ENCODE results near the gene FUT1.

Gene FUT1

DNA sequence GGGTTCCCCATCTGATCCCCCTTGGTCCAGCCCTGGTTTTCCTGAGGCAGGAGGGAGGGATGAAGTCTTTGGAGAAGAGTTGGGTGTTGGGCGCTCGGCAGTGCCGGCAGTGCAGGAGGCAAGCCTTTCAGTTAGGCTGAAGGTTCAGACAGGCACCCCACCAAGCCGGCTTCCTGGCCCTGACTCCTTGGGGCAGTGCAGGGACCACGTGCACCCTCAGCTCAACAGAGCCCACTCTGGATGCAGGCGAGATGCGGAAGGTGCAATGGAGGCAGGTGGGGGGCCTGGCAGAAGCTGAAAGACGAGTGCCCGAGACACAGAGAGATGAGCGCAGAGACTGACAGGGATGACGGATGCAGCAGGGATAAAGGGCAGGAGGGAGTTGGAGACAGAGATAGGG lies 44.0 kb downstream of the FUT1 start:
- FAIRE-seq (no peak), DNase-seq (ENCODE audit: insufficient read length, low spot score) (no peak)
- TF ChIP-seq TAF1 (IDR thresholded peaks at IDR 0.05; ENCODE audit: low read depth, low read length) = no peak
- no peak for TF ChIP-seq POU2F2 (IDR thresholded peaks at IDR 0.05; ENCODE audit: low read depth, low read length)
- TF ChIP-seq PAX5 (IDR thresholded peaks at IDR 0.05; ENCODE audit: insufficient read depth, low read length, severe bottlenecking) = no peak
- no peak for TF ChIP-seq POLR2A (IDR thresholded peaks at IDR 0.05; ENCODE audit: low read depth, low read length)
- no peak for TF ChIP-seq POLR2AphosphoS5 (IDR thresholded peaks at IDR 0.05; ENCODE audit: low read depth, low read length)
- TF ChIP-seq SPI1 (IDR thresholded peaks at IDR 0.05; ENCODE audit: low read depth, low read length) = no peak

- TF ChIP-seq SPI1 (IDR thresholded peaks at IDR 0.05; ENCODE audit: low read depth, low read length) (no peak), POLR2AphosphoS5 (IDR thresholded peaks at IDR 0.05; ENCODE audit: low read depth, low read length) (no peak), PAX5 (IDR thresholded peaks at IDR 0.05; ENCODE audit: insufficient read depth, low read length, severe bottlenecking) (no peak), TAF1 (IDR thresholded peaks at IDR 0.05; ENCODE audit: low read depth, low read length) (no peak), POU2F2 (IDR thresholded peaks at IDR 0.05; ENCODE audit: low read depth, low read length) (no peak), POLR2A (IDR thresholded peaks at IDR 0.05; ENCODE audit: low read depth, low read length) (no peak)
- DNase-seq (ENCODE audit: insufficient read length, low spot score) = no peak
These were observed 47.0 kb downstream of the FUT1 start for GRCh38 chr19:48705431-48705830.

DNA sequence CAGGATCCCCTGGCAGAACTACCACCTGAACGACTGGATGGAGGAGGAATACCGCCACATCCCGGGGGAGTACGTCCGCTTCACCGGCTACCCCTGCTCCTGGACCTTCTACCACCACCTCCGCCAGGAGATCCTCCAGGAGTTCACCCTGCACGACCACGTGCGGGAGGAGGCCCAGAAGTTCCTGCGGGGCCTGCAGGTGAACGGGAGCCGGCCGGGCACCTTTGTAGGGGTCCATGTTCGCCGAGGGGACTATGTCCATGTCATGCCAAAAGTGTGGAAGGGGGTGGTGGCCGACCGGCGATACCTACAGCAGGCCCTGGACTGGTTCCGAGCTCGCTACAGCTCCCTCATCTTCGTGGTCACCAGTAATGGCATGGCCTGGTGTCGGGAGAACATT lies 49.1 kb downstream of the FUT1 start:
- no peak for TF ChIP-seq POLR2A (IDR thresholded peaks at IDR 0.05; ENCODE audit: low read depth, low read length)
- TF ChIP-seq POLR2AphosphoS5 (IDR thresholded peaks at IDR 0.05; ENCODE audit: low read depth, low read length) = no peak
- TF ChIP-seq PAX5 (IDR thresholded peaks at IDR 0.05; ENCODE audit: insufficient read depth, low read length, severe bottlenecking) = no peak
- DNase-seq (ENCODE audit: insufficient read length, low spot score) = no peak
- FAIRE-seq = no peak

More at GRCh38 chr19:48705431-48705830, 47.0 kb downstream of the FUT1 start:
- FAIRE-seq = no peak

GRCh38 chr19:48702701-48703100 lies 49.7 kb downstream of the FUT1 start:
- FAIRE-seq = no peak

GRCh38 chr19:48698046-48698445 lies 54.4 kb downstream of the FUT1 start:
- TF ChIP-seq SPI1 (IDR thresholded peaks at IDR 0.05; ENCODE audit: low read depth, low read length) = no peak
- TF ChIP-seq POLR2AphosphoS5 (IDR thresholded peaks at IDR 0.05; ENCODE audit: low read depth, low read length) = no peak
- TF ChIP-seq POLR2A (IDR thresholded peaks at IDR 0.05; ENCODE audit: low read depth, low read length) = no peak
- TF ChIP-seq TAF1 (IDR thresholded peaks at IDR 0.05; ENCODE audit: low read depth, low read length) = no peak
- TF ChIP-seq PAX5 (IDR thresholded peaks at IDR 0.05; ENCODE audit: insufficient read depth, low read length, severe bottlenecking) = no peak
- TF ChIP-seq POU2F2 (IDR thresholded peaks at IDR 0.05; ENCODE audit: low read depth, low read length) = no peak
- no peak for DNase-seq (ENCODE audit: insufficient read length, low spot score)
- FAIRE-seq = no peak

More at GRCh38 chr19:48702701-48703100, 49.7 kb downstream of the FUT1 start:
- TF ChIP-seq POU2F2 (IDR thresholded peaks at IDR 0.05; ENCODE audit: low read depth, low read length) (no peak), SPI1 (IDR thresholded peaks at IDR 0.05; ENCODE audit: low read depth, low read length) (no peak), TAF1 (IDR thresholded peaks at IDR 0.05; ENCODE audit: low read depth, low read length) (no peak), PAX5 (IDR thresholded peaks at IDR 0.05; ENCODE audit: insufficient read depth, low read length, severe bottlenecking) (no peak), POLR2AphosphoS5 (IDR thresholded peaks at IDR 0.05; ENCODE audit: low read depth, low read length) (no peak), POLR2A (IDR thresholded peaks at IDR 0.05; ENCODE audit: low read depth, low read length) (no peak)
- no peak for DNase-seq (ENCODE audit: insufficient read length, low spot score)

Measured in GM12891 (cell line).